H1 (cell line): Measurements from ENCODE around the gene ZDHHC11. TPM values are rescaled to one million over a fixed set of nuclear protein-coding genes. Genes with fewer than 3 reads are reported as not detected.

ENCODE experiments used
- CTCF ChIA-PET: fragments of 300-600 bp; sonication (Branson Sonifier 250); formaldehyde crosslinking; loops from one replicate; lab custom pipeline; 2021; ENCODE audit not compliant: partially characterized antibody; lab: Charles Lee
- POLR2A ChIA-PET: fragments of 300-600 bp; sonication (Branson Sonifier 250); formaldehyde crosslinking; loops from one replicate; lab custom pipeline; 2021; ENCODE audit warnings: inconsistent platforms; ENCODE audit not compliant: partially characterized antibody; lab: Charles Lee
- DNase-seq, 2 experiments: peaks; one replicate each; pipeline versions ENCODE4 v3.0.0 to v3.0.0-alpha.2; 2010 to 2022; ENCODE audit warnings: low spot score in 2 of 2, low read depth in 1 of 2, mixed read lengths in 1 of 2
- FAIRE-seq: peaks from 2 replicates; lab custom pipeline; 2011; peaks lifted over from hg19 to GRCh38; lab: Jason Lieb, UNC
- H2AFZ ChIP-seq: 2 replicates; pipeline ENCODE4 v1.8.1; 2012; ENCODE audit warnings: low read length, inconsistent platforms
- H2AK5ac ChIP-seq: 2 replicates; pipeline ENCODE4 v1.6.1; 2013; ENCODE audit warnings: low read depth, low read length
- H2BK120ac ChIP-seq: replicated peaks from 2 replicates; pipeline ENCODE3; 2013; ENCODE audit warnings: low read depth, low read length, inconsistent platforms
- H2BK12ac ChIP-seq: 2 replicates; pipeline ENCODE4 v1.6.1; 2013; ENCODE audit warnings: low read depth, low read length
- H2BK15ac ChIP-seq: 2 replicates; pipeline ENCODE4 v1.6.1; 2013; ENCODE audit warnings: low read length
- H2BK20ac ChIP-seq: 2 replicates; pipeline ENCODE4 v1.6.1; 2013; ENCODE audit warnings: low read length
- H2BK5ac ChIP-seq: 2 replicates; pipeline ENCODE4 v1.6.1; 2013; ENCODE audit warnings: low read depth, low read length
- H3K14ac ChIP-seq: 2 replicates; pipeline ENCODE4 v1.6.1; 2013; ENCODE audit warnings: inconsistent platforms; ENCODE audit not compliant: insufficient read length
- H3K18ac ChIP-seq: 2 replicates; pipeline ENCODE4 v1.6.1; 2013; ENCODE audit warnings: low read length; ENCODE audit errors: extremely low read depth
- H3K23ac ChIP-seq: 2 replicates; pipeline ENCODE4 v1.6.1; 2013; ENCODE audit warnings: inconsistent platforms; ENCODE audit not compliant: insufficient read length
- H3K23me2 ChIP-seq: 2 replicates; pipeline ENCODE4 v1.6.1; 2013; ENCODE audit warnings: low read depth, low read length
- H3K27ac ChIP-seq: 2 replicates; pipeline ENCODE4 v1.6.1; 2011; ENCODE audit warnings: low read depth, low read length, inconsistent platforms
- H3K27me3 ChIP-seq, 4 experiments: replicated peaks in 1 of 4; 1 replicate in 1 of 4; 2 replicates in 3 of 4; pipeline versions ENCODE4 v1.6.1 to v1.8.1; 2011 to 2013; ENCODE audit warnings: low read length in 3 of 4, mild to moderate bottlenecking in 3 of 4, inconsistent platforms in 2 of 4, mixed read lengths in 2 of 4, moderate library complexity in 1 of 4; ENCODE audit not compliant: control insufficient read depth in 3 of 4, insufficient read depth in 3 of 4; ENCODE audit errors: extremely low read depth in 1 of 4
- H3K36me3 ChIP-seq, 4 experiments: 2 replicates each; pipeline versions ENCODE4 v1.6.1 to v1.8.1; 2011 to 2013; ENCODE audit warnings: mild to moderate bottlenecking in 4 of 4, low read length in 3 of 4, moderate library complexity in 2 of 4, control low read depth in 1 of 4, inconsistent platforms in 1 of 4; ENCODE audit not compliant: insufficient read depth in 4 of 4, control insufficient read depth in 2 of 4
- H3K4ac ChIP-seq: replicated peaks from 2 replicates; pipeline ENCODE3; 2013; ENCODE audit warnings: low read length, low read depth, mixed read lengths, inconsistent platforms; ENCODE audit not compliant: insufficient read length
- H3K4me1 ChIP-seq, 4 experiments: replicated peaks in 1 of 4; 1 replicate in 1 of 4; 2 replicates in 3 of 4; pipeline versions ENCODE4 v1.6.1 to v1.8.1; 2011 to 2013; ENCODE audit warnings: low read length in 3 of 4, inconsistent platforms in 2 of 4, mixed read lengths in 1 of 4; ENCODE audit not compliant: insufficient read depth in 4 of 4, control insufficient read depth in 3 of 4
- H3K4me2 ChIP-seq, 2 experiments: 2 replicates each; pipeline versions ENCODE4 v1.6.1 to v1.8.1; 2011 to 2013; ENCODE audit warnings: low read depth in 2 of 2, low read length in 2 of 2, control low read depth in 1 of 2, inconsistent platforms in 1 of 2, mild to moderate bottlenecking in 1 of 2; ENCODE audit not compliant: insufficient read depth in 1 of 2
- H3K4me3 ChIP-seq, 4 experiments: fragments of 200-600, 300-600 bp in 1 of 4; sonication (generic), shearing (Covaris generic), sonication (Bioruptor Twin) in 1 of 4; 2 replicates each; pipeline versions ENCODE4 v1.5.1 to v1.8.1; 2011 to 2016; ENCODE audit warnings: low read length in 4 of 4, low read depth in 3 of 4, control low read depth in 2 of 4, inconsistent platforms in 2 of 4, mild to moderate bottlenecking in 2 of 4, mixed read lengths in 1 of 4, moderate library complexity in 1 of 4; ENCODE audit not compliant: insufficient read depth in 2 of 4; ENCODE audit errors: extremely low read depth in 1 of 4
- H3K56ac ChIP-seq: replicated peaks from 2 replicates; pipeline ENCODE3; 2013; ENCODE audit warnings: low read depth, mild to moderate bottlenecking, mixed read lengths, low read length, inconsistent platforms; ENCODE audit not compliant: insufficient read length
- H3K79me1 ChIP-seq: 2 replicates; pipeline ENCODE4 v1.6.1; 2013; ENCODE audit warnings: low read depth, low read length, control low read depth
- H3K79me2 ChIP-seq, 2 experiments: 2 replicates each; pipeline versions ENCODE4 v1.6.1 to v1.8.1; 2012 to 2013; ENCODE audit warnings: low read length in 2 of 2, mild to moderate bottlenecking in 2 of 2, inconsistent platforms in 1 of 2; ENCODE audit not compliant: insufficient read depth in 2 of 2, control insufficient read depth in 1 of 2
- H3K9ac ChIP-seq, 4 experiments: replicated peaks in 1 of 4; 1 replicate in 1 of 4; 2 replicates in 3 of 4; pipeline versions ENCODE4 v1.6.1 to v1.8.1; 2011 to 2013; ENCODE audit warnings: low read depth in 3 of 4, low read length in 3 of 4, control low read depth in 2 of 4, mild to moderate bottlenecking in 2 of 4, moderate library complexity in 2 of 4, inconsistent platforms in 1 of 4; ENCODE audit errors: extremely low read depth in 1 of 4
- H3K9me3 ChIP-seq, 2 experiments: 2 replicates each; pipeline versions ENCODE4 v1.6.1 to v1.8.1; 2012 to 2013; ENCODE audit warnings: mild to moderate bottlenecking in 2 of 2, moderate library complexity in 2 of 2, control low read depth in 1 of 2, inconsistent platforms in 1 of 2, low read depth in 1 of 2, low read length in 1 of 2, mixed read lengths in 1 of 2; ENCODE audit not compliant: insufficient read depth in 2 of 2
- H4K20me1 ChIP-seq, 2 experiments: replicated peaks in 1 of 2; 2 replicates each; pipeline versions ENCODE3 to v1.8.1; 2011 to 2013; ENCODE audit warnings: inconsistent platforms in 2 of 2, low read length in 2 of 2, mild to moderate bottlenecking in 1 of 2; ENCODE audit not compliant: insufficient read depth in 2 of 2, control insufficient read depth in 1 of 2
- H4K5ac ChIP-seq: 2 replicates; pipeline ENCODE4 v1.6.1; 2013; ENCODE audit warnings: low read length, low read depth, mixed read lengths, inconsistent platforms; ENCODE audit not compliant: insufficient read length
- H4K8ac ChIP-seq: 2 replicates; pipeline ENCODE4 v1.8.0; 2013; ENCODE audit warnings: mild to moderate bottlenecking, moderate library complexity, low read length, inconsistent platforms; ENCODE audit not compliant: insufficient read depth; ENCODE audit errors: extremely low read depth
- H4K91ac ChIP-seq: replicated peaks from 2 replicates; pipeline ENCODE3; 2013; ENCODE audit warnings: low read length, mixed read lengths, inconsistent platforms; ENCODE audit not compliant: insufficient read length
- CBX5 ChIP-seq: fragments of 300-800, 300-1000 bp; sonication (generic); IDR thresholded peaks from 2 replicates; pipeline ENCODE4 v1.7.1; 2016; ENCODE audit warnings: antibody characterized with exemption, low read length, low read depth
- CHD1 ChIP-seq: IDR thresholded peaks from 2 replicates; pipeline ENCODE4 v1.6.1; 2012; ENCODE audit warnings: low read depth, low read length, improper control_type of control experiment
- CHD2 ChIP-seq: IDR thresholded peaks from 2 replicates; pipeline ENCODE4 v1.6.1; 2012; ENCODE audit warnings: low read length, improper control_type of control experiment
- HDAC2 ChIP-seq, 2 experiments: fragments of 300-600 bp in 1 of 2; sonication (generic) in 1 of 2; IDR thresholded peaks; 2 replicates each; pipeline ENCODE4 v1.6.1; 2011 to 2012; ENCODE audit warnings: low read depth in 2 of 2, low read length in 2 of 2, mild to moderate bottlenecking in 2 of 2, moderate library complexity in 2 of 2, borderline replicate concordance in 1 of 2, inconsistent platforms in 1 of 2
- MAFK ChIP-seq: IDR thresholded peaks from 2 replicates; pipeline ENCODE4 v1.6.1; 2012; ENCODE audit warnings: low read depth, mild to moderate bottlenecking, improper control_type of control experiment, low read length
- NANOG ChIP-seq: IDR thresholded peaks from 2 replicates; pipeline ENCODE4 v1.6.1; 2011; ENCODE audit warnings: low read length, low read depth, mild to moderate bottlenecking, inconsistent platforms; ENCODE audit not compliant: insufficient read depth, poor library complexity, severe bottlenecking
- POU5F1 ChIP-seq: IDR thresholded peaks from 2 replicates; pipeline ENCODE4 v1.6.1; 2011; ENCODE audit warnings: low read depth, mild to moderate bottlenecking, low read length, moderate library complexity
- RAD21 ChIP-seq, 2 experiments: IDR thresholded peaks in 1 of 2; conservative IDR thresholded peaks in 1 of 2; 2 replicates each; pipeline ENCODE4 v1.6.1; 2011; ENCODE audit warnings: low read depth in 2 of 2, low read length in 2 of 2, improper control_type of control experiment in 1 of 2, inconsistent platforms in 1 of 2, mild to moderate bottlenecking in 1 of 2, moderate library complexity in 1 of 2
- SIRT6 ChIP-seq: IDR thresholded peaks from one replicate; pipeline ENCODE4 v1.7.1; 2012; ENCODE audit warnings: low read length, inconsistent platforms
- WGBS, 2 experiments: shearing (Covaris generic) in 1 of 2; methylation state at CpG; one replicate each; pipeline versions ENCODE4 v1.1.6 to v1.1.7; 2013 to 2015; ENCODE audit warnings: low lambda C conversion rate in 2 of 2, mixed read lengths in 2 of 2, inconsistent platforms in 1 of 2, low coverage in 1 of 2, missing lambda C conversion rate in 1 of 2; ENCODE audit not compliant: insufficient replicate concordance in 2 of 2, insufficient coverage in 1 of 2, insufficient read length in 1 of 2; ENCODE audit errors: extremely low coverage in 1 of 2, missing lambda C conversion rate in 1 of 2; 5-methylcytosine and 5-hydroxymethylcytosine counted together
- polyA plus RNA-seq, 7 experiments: library from polyadenylated mRNA; depleted of rRNA in 3 of 7; stranded (reverse) in 5 of 7; unstranded in 2 of 7; fragments of >200 nt in 5 of 7; fragments of 200-250 nt in 2 of 7; gene quantifications; 1 replicate in 5 of 7; 2 replicates in 1 of 7; 4 replicates in 1 of 7; pipeline versions ENCODE4 v1.2.1 to v1.2.3, GENCODE V29; 2011 to 2013; ENCODE audit warnings: missing spikeins in 2 of 7, mixed read lengths in 2 of 7
- total RNA-seq: library from RNA; stranded (reverse); fragmentation: NEBNext Ultra II Directional; extraction: Animal tissue kit (Norgen Biotek cat#: 25700); gene quantifications from 2 replicates; pipeline ENCODE4 v1.2.1, GENCODE V29; 2021
- TF ChIP-seq, protein P1 (sequence below): IDR thresholded peaks from 2 replicates; pipeline ENCODE4 v1.6.1; 2011; ENCODE audit warnings: low read length, improper control_type of control experiment

ZDHHC11 gene
- total and polyA plus RNA-seq, 2 of the 8 experiments (the other 6 are each of a cell fraction or from before 2014, with no cell fraction given): 4.7 to 16.6 TPM

GRCh38 chr5:864492-865167 lies 13.8 kb upstream of the ZDHHC11 start:
- ChIA-PET POLR2A (interaction anchor here (1.2 to 6.9 kb wide), 6 partner anchors 11 to 37 kb away, joined by 5 to 46 read pairs (median 8); partner anchors contain the start of genes BRD9, TRIP13 and ZDHHC11), CTCF (interaction anchor here (0.7 kb wide), 2 partner anchors 112 to 515 kb away, joined by 3 read pairs; no protein-coding TSS in a partner anchor)
- DNase-seq (no peak), FAIRE-seq (no peak)
- no peaks in the 10 kb centered on the region; a peak in 1 of 7 replicates for H3K4me1 ChIP-seq
- H2AK5ac ChIP-seq: no peak overlapping the region
- H3K79me2 ChIP-seq: peaks cover 0 to 2% of the 10 kb centered on the region in 2 experiments; a peak in 1 of 4 replicates
- H3K23ac ChIP-seq: no peak overlapping the region
- peaks cover 8 to 40% of the 10 kb centered on the region in 2 experiments for H4K20me1 ChIP-seq
- no peak overlapping the region for H3K18ac ChIP-seq
- no peak overlapping the region for H2AFZ ChIP-seq
- H3K9me3 ChIP-seq: no peaks in the 10 kb centered on the region
- no peak overlapping the region for H2BK5ac ChIP-seq
- WGBS, 2 experiments: 92% methylated on average over 15 of the region's 15 CpGs; no CpG with 5 or more reads in 1 of the 2 experiments
- no peak overlapping the region for H3K14ac ChIP-seq
- no peak overlapping the region for H2BK120ac ChIP-seq
- no peak overlapping the region for H2BK15ac ChIP-seq
- H3K27me3 ChIP-seq: no peaks in the 10 kb centered on the region
- H2BK20ac ChIP-seq: no peak overlapping the region
- H2BK12ac ChIP-seq: no peak overlapping the region
- no peak overlapping the region for H4K91ac ChIP-seq
- no peaks in the 10 kb centered on the region; the same call in 1 of the 2 replicates for H3K79me1 ChIP-seq
- H3K4me3 ChIP-seq: no peak overlapping the region
- no peak overlapping the region for H3K56ac ChIP-seq
- H4K8ac ChIP-seq: no peak overlapping the region
- no peak overlapping the region for H4K5ac ChIP-seq
- peaks cover 28 to 59% (median 47%) of the 10 kb centered on the region in 4 experiments; a peak in 7 of 8 replicates for H3K36me3 ChIP-seq
- H3K23me2 ChIP-seq: peaks cover 2% of the 10 kb centered on the region; the same call in 1 of the 2 replicates
- H3K4ac ChIP-seq: no peak overlapping the region
- H3K4me2 ChIP-seq: no peak overlapping the region
- no peak overlapping the region for H3K9ac ChIP-seq
- no peak overlapping the region for H3K27ac ChIP-seq
- TF ChIP-seq SIRT6 (no peak), POU5F1 (no peak), CHD1 (no peak), MAFK (no peak), CHD2 (no peak), RAD21 (IDR thresholded peaks at IDR 0.05 in 1 of 2, conservative IDR thresholded peaks at IDR 0.05 in 1 of 2; ENCODE audit: low read depth in 2 of 2, low read length in 2 of 2) (no peak), HDAC2 (IDR thresholded peaks at IDR 0.05; ENCODE audit: borderline replicate concordance in 1 of 2, low read depth in 2 of 2, low read length in 2 of 2) (no peak), CBX5 (no peak), NANOG (no peak)
- TF ChIP-seq, protein P1, sequence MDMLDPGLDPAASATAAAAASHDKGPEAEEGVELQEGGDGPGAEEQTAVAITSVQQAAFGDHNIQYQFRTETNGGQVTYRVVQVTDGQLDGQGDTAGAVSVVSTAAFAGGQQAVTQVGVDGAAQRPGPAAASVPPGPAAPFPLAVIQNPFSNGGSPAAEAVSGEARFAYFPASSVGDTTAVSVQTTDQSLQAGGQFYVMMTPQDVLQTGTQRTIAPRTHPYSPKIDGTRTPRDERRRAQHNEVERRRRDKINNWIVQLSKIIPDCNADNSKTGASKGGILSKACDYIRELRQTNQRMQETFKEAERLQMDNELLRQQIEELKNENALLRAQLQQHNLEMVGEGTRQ: no peak
